Fibroblast of villous mesenchyme (primary cell): ENCODE measurements around the gene ALDH1A2. TPM values are rescaled to one million over a fixed set of nuclear protein-coding genes. Genes with fewer than 3 reads are reported as not detected.

Experiments
- DNase-seq: peaks from one replicate; pipeline ENCODE4 v3.0.0-alpha.2; 2010; ENCODE audit warnings: low read depth
- H3K4me3 ChIP-seq: 2 replicates; pipeline ENCODE4 v1.5.1; 2011; ENCODE audit warnings: low read depth, mild to moderate bottlenecking, low read length
- CTCF ChIP-seq: IDR thresholded peaks from 2 replicates; pipeline ENCODE4 v1.5.1; 2012; ENCODE audit warnings: low read depth, mild to moderate bottlenecking, low read length; ENCODE audit not compliant: insufficient read depth
- total RNA-seq: library from RNA; depleted of rRNA; stranded (reverse); fragments of >200 nt; gene quantifications from 2 replicates; pipeline ENCODE4 v1.2.3, GENCODE V29; 2012

ALDH1A2 gene
- total RNA-seq, 1 donor, result 8.2 TPM

- TF ChIP-seq CTCF, result no peak
- H3K4me3 ChIP-seq, result no peak overlapping the region
- DNase-seq, result no peak
These were observed 47.6 kb downstream of the ALDH1A2 start for GRCh38 chr15:58017869-58018268.

GRCh38 chr15:58016581-58017175 is 48.8 kb downstream of the ALDH1A2 start:
- no peak overlapping the region for H3K4me3 ChIP-seq
- no peak for DNase-seq
- TF ChIP-seq CTCF, result no peak

GRCh38 chr15:58015565-58015964 is 49.9 kb downstream of the ALDH1A2 start:
- no peak for DNase-seq
- no peak overlapping the region for H3K4me3 ChIP-seq
- no peak for TF ChIP-seq CTCF

GRCh38 chr15:58014470-58014869 is 51.0 kb downstream of the ALDH1A2 start:
- no peak overlapping the region for H3K4me3 ChIP-seq
- TF ChIP-seq CTCF, result no peak

DNA sequence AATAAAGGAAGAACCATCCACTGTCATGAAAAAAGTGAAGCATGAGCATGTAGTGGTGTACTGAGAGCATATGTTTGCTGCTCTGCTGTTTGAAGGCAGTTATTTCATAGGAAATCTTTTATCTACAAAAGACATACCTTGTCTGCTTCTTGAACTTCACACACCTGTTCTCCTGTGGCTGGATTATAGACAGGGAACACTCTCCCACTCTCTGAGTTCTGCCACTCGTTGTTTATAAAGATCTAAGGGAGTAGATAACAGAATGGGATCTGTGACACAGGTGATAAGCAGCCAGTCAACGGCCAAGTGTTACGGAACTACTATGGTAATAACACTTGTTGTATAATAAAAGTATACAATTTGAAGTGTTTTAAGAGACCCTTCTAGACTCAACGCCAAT is 51.5 kb downstream of the ALDH1A2 start:
- H3K4me3 ChIP-seq, result no peak overlapping the region
- DNase-seq, result no peak
- no peak for TF ChIP-seq CTCF

More at GRCh38 chr15:58014470-58014869, 51.0 kb downstream of the ALDH1A2 start:
- DNase-seq, result no peak

DNA sequence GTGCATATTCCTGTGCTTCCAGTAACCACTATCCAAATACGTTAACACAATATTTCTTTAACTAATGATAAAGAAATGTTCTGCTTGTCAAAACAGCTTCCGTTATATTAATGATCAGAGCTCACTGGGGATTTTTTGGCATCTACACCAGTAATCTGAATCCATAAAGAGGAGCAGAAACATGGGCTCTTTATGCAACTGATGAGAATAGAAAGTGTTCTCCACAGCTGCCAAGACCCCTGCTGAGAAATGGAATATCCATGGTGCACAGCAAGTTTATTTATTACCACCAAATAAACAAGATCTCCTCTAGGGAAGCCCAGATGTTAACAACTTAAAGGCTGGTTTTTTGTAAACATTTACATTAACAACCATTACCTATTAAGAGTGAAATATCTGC is 54.5 kb downstream of the ALDH1A2 start:
- TF ChIP-seq CTCF, result no peak
- no peak for DNase-seq
- no peak overlapping the region for H3K4me3 ChIP-seq

DNA sequence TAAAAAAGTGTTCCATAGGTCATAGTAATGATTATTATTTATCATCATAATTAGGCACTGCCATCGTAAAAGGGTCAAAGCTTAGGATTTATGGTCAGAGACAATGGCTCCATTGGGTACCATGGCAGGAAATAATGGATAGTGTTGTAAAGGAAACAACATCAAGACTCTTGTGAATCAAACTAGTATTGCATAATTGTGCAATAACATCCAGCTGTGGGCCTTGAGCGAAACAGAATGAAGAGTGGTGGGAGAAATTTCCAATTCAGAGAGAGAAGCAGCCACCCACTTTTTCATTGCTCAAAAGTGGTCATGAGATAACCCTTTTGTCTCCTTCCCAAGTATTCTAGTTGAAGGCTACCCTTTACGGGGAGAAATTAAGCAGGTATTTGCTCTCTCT is 61.7 kb downstream of the ALDH1A2 start:
- no peak for TF ChIP-seq CTCF
- no peak for DNase-seq

More for the DNA sequence above, 61.7 kb downstream of the ALDH1A2 start:
- H3K4me3 ChIP-seq, result no peak overlapping the region
